ENCODE measurements around the gene SLAMF9.

SLAMF9 gene

GRCh38 chr1:159953536-159954515 is at the start of gene SLAMF9:
SLAMF9 (minus strand) TSS chr1:159954237; CDS start chr1:159954137, 100 bp downstream.
- H3K4me3 ChIP-seq (ENCODE audit: low read depth, low read length), result no peak within 1 kb of the TSS

GRCh38 chr1:160001440-160001839 is 47.4 kb upstream of the SLAMF9 start:
- no peak overlapping the region for H3K4me3 ChIP-seq (ENCODE audit: low read depth, low read length)
- DNase-seq (ENCODE audit: low read depth), result no peak

More at GRCh38 chr1:159953536-159954515, at the start of gene SLAMF9:
- peak; percentile 16 for DNase-seq (ENCODE audit: low read depth)

DNA sequence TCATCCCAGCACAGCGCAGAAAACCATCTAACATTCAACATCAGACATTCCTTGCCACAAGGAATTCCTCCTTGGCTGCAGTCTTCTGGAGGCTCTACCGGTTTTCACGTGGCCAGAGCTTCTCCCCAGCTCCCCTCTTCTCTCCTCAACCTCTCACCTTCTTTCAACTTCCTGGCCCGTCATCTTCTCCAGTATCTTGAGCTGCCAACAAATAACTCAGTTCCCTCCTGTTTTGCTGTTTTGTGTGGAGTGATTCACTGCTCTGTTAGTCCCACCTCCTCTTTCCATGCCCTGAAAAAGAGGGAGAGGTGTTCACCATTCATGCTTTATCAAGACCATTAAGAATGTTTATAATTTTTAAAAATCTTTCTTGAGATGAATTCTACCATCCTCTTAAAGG is 45.2 kb upstream of the SLAMF9 start:
- no peak overlapping the region for H3K4me3 ChIP-seq (ENCODE audit: low read depth, low read length)
- no peak for DNase-seq (ENCODE audit: low read depth)

GRCh38 chr1:159996653-159997052 is 42.6 kb upstream of the SLAMF9 start:
- peak; percentile 66 for DNase-seq (ENCODE audit: low read depth)
- no peak overlapping the region for H3K4me3 ChIP-seq (ENCODE audit: low read depth, low read length)

DNA sequence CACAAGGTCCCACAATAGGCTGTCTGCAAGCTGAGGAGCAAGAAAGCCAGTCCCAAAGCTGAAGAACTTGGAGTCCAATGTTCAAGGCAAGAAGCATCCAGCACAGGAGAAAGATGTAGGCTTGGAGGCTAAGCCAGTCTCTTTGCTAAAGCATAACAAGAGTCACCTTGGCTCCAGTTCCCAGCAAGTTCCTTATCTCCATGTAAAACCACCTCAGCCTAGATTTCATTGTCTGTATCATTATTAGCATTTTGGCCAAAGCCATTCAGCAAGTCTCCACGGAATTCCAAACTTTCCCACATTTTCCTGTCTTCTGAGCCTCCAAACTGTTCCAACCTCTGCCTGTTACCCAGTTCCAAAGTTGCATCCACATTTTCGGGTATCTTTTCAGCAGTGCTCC is 40.9 kb upstream of the SLAMF9 start:
- DNase-seq (ENCODE audit: low read depth), result no peak
- no peak overlapping the region for H3K4me3 ChIP-seq (ENCODE audit: low read depth, low read length)

GRCh38 chr1:159993911-159994310 is 39.9 kb upstream of the SLAMF9 start:
- no peak overlapping the region for H3K4me3 ChIP-seq (ENCODE audit: low read depth, low read length)
- DNase-seq (ENCODE audit: low read depth), result no peak

DNA sequence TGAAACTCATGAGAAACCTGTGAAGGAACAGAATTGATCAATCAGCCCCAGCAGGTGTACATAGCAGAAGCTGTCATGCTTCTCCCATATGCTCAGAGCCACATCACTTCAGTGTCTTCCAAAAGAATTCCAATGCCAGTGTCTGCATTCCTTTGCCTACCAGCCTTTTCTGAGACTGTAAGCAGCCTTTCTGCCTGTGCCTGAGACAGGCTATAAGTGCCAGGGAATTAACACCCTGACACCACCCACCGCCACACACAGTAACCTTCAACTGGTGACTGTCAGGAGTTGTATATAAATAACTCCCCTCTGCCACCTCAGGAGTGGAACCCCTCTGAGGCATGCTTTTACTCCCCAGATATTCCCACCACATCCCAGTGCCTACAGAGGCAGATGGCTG is 38.1 kb upstream of the SLAMF9 start:
- DNase-seq (ENCODE audit: low read depth), result no peak
- no peak overlapping the region for H3K4me3 ChIP-seq (ENCODE audit: low read depth, low read length)

GRCh38 chr1:159991513-159991912 is 37.5 kb upstream of the SLAMF9 start:
- no peak for DNase-seq (ENCODE audit: low read depth)

DNA sequence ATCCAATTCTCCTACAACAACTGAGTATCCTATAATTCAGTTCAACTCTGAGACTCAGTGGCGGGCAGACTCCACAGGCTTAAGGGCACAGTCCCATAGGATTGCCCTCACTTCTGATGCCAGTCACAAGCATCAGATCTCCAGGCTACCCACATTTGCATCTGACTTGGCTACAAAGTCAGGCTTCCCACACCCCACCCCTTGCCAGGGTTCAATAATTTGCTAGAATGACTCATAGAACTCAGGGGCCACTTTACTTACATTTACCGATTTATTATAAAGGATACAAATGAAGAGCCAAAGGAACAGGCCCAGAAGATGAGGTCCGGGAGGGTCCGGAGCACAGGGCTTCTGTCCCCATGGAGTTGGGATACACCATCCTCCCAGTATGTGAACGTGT is 36.0 kb upstream of the SLAMF9 start:
- H3K4me3 ChIP-seq (ENCODE audit: low read depth, low read length), result no peak overlapping the region
- no peak for DNase-seq (ENCODE audit: low read depth)

More at GRCh38 chr1:159991513-159991912, 37.5 kb upstream of the SLAMF9 start:
- no peak overlapping the region for H3K4me3 ChIP-seq (ENCODE audit: low read depth, low read length)

DNA sequence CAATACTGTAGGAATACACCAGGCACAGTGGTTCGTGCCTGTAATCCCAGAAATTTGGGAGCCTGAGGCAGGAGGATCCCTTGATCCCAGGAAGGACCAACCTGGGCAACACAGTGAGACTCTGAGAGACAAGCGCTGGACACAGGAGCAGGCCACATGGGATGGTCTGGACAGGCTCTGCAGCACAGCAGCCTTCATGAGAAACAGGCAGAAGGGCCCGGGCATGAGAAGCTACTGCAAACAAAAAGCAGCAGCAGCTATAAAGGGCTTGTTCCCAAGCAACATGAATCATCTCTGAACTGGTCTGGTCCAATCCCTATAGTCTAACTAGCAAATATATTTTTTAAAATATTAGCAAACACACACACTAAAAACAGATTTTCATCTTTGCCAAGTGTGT is 35.5 kb upstream of the SLAMF9 start:
- DNase-seq (ENCODE audit: low read depth), result no peak
- no peak overlapping the region for H3K4me3 ChIP-seq (ENCODE audit: low read depth, low read length)

DNA sequence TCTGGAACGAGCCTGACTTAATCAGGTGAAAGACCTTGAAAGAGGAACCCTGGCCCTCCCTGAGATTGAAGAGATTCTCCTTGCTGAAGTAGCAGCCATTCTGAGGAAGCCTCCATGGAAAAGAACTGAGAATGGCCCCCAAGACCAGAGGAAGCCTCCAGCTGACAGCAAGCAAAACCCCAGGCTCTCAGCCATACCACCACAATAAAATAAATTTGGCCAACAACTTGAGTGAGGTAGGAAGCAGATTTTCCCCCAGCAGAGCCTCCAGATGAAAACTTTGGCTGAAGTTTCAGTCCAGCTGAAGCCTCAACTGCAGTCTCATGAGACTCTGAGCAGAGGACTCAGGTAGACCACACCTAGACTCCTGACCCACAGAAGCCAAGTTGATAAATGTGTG is 34.0 kb upstream of the SLAMF9 start:
- no peak overlapping the region for H3K4me3 ChIP-seq (ENCODE audit: low read depth, low read length)
- no peak for DNase-seq (ENCODE audit: low read depth)

DNA sequence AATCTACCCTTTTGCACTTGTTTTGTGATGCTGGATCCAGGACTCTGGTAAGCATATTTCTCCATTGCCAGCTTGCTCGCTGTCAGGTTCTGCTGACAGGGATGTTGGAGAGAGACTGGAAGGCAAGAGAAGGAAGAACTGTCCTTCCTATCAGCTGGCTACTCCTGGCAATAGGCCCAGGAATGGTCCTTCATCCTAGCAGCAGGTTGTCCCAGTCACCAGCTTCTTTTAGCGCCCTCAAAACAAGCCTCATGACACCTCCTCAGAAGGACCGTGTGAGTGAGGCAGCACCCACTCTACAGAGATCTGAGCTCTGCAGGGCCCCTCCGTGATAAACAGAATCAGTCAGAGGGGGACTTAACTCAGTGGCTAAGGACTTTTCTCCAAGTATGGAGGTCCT is 33.1 kb upstream of the SLAMF9 start:
- no peak for DNase-seq (ENCODE audit: low read depth)
- H3K4me3 ChIP-seq (ENCODE audit: low read depth, low read length), result no peak overlapping the region

DNA sequence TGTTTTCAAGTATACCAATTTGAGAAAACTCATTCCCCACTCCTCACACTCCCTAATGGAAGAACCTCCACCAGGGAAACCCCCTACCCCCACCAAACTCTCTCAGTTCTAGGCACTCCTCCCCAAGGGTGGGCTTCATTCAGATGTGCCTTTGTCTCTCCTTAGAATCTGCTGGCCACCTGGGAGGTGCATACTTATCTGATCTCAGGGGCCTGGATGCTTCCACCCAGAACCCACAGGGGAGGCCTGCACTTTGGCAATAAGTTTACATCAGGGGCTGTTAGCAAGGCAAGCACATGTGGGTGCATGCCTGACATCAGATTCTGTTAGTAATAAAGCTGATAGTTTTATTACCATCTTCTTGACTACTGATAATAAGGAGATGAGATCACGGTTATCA is 32.5 kb upstream of the SLAMF9 start:
- DNase-seq (ENCODE audit: low read depth), result no peak
- no peak overlapping the region for H3K4me3 ChIP-seq (ENCODE audit: low read depth, low read length)

- no peak overlapping the region for H3K4me3 ChIP-seq (ENCODE audit: low read depth, low read length)
- DNase-seq (ENCODE audit: low read depth), result no peak
Observed at GRCh38 chr1:159986093-159986492, 32.1 kb upstream of the SLAMF9 start.

- no peak for DNase-seq (ENCODE audit: low read depth)
- no peak overlapping the region for H3K4me3 ChIP-seq (ENCODE audit: low read depth, low read length)
Observed at GRCh38 chr1:159985473-159985872, 31.4 kb upstream of the SLAMF9 start.

- no peak overlapping the region for H3K4me3 ChIP-seq (ENCODE audit: low read depth, low read length)
- no peak for DNase-seq (ENCODE audit: low read depth)
Observed at GRCh38 chr1:159983681-159984080, 29.6 kb upstream of the SLAMF9 start.

GRCh38 chr1:159982280-159982679 is 28.2 kb upstream of the SLAMF9 start:
- H3K4me3 ChIP-seq (ENCODE audit: low read depth, low read length), result no peak overlapping the region

DNA sequence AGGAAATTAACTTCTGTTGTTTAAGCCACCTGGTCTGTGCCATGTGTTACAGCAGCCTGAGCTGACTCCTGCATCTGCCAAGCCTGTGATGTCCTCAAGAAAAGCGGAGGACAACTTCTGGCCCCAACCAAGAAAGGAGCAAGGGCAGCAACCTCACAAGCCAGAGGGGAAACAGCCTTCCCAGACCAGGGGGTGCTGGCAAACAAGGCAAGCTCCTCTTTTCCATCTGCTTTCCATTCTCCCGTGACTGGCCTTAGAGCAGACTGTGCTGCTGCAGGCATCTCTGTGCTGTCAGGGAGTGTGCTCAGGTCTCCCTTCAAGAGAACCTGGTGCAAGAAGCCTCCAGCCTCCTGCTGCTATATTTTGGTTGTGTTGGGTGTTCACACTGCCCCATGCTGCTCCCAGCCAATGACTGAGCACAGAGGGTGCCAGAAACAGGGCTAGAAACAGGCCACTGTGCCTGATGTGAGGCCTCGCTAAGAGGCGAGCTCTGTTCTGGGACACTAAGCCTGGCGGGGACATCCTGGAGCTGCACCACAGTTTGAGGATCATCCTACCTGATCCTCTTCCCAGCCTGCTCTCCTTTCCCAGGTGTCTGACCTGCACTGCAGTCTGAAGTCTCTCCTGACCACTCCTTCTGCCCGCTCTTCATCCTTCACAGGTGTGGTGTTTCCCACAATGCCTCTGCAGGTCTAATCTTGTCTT is 27.5 kb upstream of the SLAMF9 start:
- H3K4me3 ChIP-seq (ENCODE audit: low read depth, low read length), result no peak overlapping the region
- no peak for DNase-seq (ENCODE audit: low read depth)

More at GRCh38 chr1:159982280-159982679, 28.2 kb upstream of the SLAMF9 start:
- DNase-seq (ENCODE audit: low read depth), result no peak

DNA sequence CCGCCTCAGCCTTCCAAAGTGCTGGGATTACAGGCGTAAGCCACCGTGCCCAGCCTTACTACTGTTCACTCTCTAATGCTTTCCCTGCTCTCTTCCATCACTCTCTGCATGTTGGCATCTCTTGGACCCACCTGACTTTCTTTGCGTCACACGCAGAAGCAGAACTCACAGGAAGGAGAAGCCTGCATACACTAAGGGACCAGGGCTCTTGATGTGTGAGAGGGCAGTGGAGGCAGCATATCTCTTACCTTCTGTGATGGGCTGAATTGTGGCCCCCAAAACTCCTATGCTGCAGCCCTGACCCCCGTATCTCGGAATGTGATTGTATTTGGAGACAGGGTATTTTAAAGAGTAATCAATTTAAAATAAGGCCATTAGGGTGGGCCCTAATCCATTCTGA is 26.7 kb upstream of the SLAMF9 start:
- H3K4me3 ChIP-seq (ENCODE audit: low read depth, low read length), result no peak overlapping the region
- no peak for DNase-seq (ENCODE audit: low read depth)

DNA sequence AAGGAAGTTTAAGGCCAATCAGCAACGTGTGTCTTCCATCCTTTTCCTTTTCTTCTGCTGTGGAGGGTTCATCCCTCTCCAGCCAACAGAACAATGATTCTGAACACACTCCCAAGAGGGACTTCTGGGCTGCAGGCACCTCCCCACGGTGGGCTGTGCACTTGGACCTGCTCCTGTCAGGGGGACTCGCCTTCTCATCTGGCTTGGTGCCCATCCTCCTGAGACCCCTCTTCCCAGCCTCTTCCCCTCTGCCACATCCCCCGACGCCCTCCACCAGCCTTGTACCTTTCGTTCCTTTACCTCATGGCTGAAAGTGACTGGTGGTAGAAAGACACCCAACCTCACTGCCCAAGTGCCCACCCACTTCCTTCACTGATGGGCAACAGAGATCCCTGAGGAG is 26.0 kb upstream of the SLAMF9 start:
- DNase-seq (ENCODE audit: low read depth), result no peak
- H3K4me3 ChIP-seq (ENCODE audit: low read depth, low read length), result no peak overlapping the region

GRCh38 chr1:159979257-159979656 is 25.2 kb upstream of the SLAMF9 start:
- no peak for DNase-seq (ENCODE audit: low read depth)
- H3K4me3 ChIP-seq (ENCODE audit: low read depth, low read length), result no peak overlapping the region

Measured in skeletal muscle cell (primary cell).